PFSK-1 (cell line): ENCODE data around the gene DYNLRB2.

Source experiments
- FOXP2 ChIP-seq: optimal IDR thresholded peaks from 2 replicates; pipeline ENCODE3; 2011; ENCODE audit warnings: borderline replicate concordance, control low read depth, inconsistent platforms; ENCODE audit not compliant: insufficient read depth; ENCODE audit errors: extremely low read length, extremely low read depth
- POLR2AphosphoS5 ChIP-seq: IDR thresholded peaks from 2 replicates; pipeline ENCODE4 v1.6.1; 2012; ENCODE audit warnings: low read depth, mild to moderate bottlenecking, control low read depth, low read length, moderate library complexity
- REST ChIP-seq, 2 experiments: IDR thresholded peaks; 2 replicates each; pipeline versions ENCODE4 v1.6.1 to v1.8.0; 2011 to 2012; ENCODE audit warnings: low read depth in 2 of 2, low read length in 2 of 2, control low read depth in 1 of 2, inconsistent platforms in 1 of 2, mild to moderate bottlenecking in 1 of 2, moderate library complexity in 1 of 2; ENCODE audit not compliant: insufficient read depth in 1 of 2
- SIN3A ChIP-seq: IDR thresholded peaks from 2 replicates; pipeline ENCODE4 v1.6.1; 2012; ENCODE audit warnings: mild to moderate bottlenecking, low read length, moderate library complexity, borderline replicate concordance; ENCODE audit not compliant: insufficient read depth
- TAF1 ChIP-seq: IDR thresholded peaks from 2 replicates; pipeline ENCODE4 v1.6.1; 2012; ENCODE audit warnings: low read length, control low read depth, borderline replicate concordance; ENCODE audit not compliant: insufficient read depth

GRCh38 chr16:80576343-80576912, 35.6 kb downstream of the DYNLRB2 start:
- TF ChIP-seq REST (IDR thresholded peaks at IDR 0.05; ENCODE audit: insufficient read depth in 1 of 2, low read depth in 2 of 2, low read length in 2 of 2) = no peak
- TF ChIP-seq POLR2AphosphoS5 = no peak
- TF ChIP-seq SIN3A = no peak
- no peak for TF ChIP-seq TAF1
- TF ChIP-seq FOXP2 = no peak
